ENCODE data around the gene KCTD4.
"Not testable (repeated sequence)": the region's sequence is repeated elsewhere in the genome, so short reads cannot be mapped to it uniquely, and the experiment has no call there.

DNA sequence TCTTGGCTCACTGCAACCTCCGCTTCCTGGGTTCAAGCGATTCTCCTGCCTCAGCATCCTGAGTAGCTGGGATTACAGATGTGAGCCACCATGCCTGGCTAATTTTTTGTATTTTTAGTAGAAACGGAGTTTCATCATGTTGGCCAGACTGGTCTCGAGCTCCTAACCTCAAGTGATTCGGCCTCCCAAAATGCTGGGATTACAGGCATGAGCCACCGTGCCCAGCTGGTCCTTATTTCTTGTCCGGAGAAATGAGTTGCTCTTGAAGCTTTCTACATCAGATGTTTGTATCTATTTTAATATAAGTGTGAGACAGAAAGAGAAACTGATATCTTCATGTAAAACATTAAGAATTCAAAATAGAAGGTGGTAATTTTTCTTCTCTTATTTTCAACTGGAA is 43.9 kb upstream of the KCTD4 start:
- TF ChIP-seq, protein P1, sequence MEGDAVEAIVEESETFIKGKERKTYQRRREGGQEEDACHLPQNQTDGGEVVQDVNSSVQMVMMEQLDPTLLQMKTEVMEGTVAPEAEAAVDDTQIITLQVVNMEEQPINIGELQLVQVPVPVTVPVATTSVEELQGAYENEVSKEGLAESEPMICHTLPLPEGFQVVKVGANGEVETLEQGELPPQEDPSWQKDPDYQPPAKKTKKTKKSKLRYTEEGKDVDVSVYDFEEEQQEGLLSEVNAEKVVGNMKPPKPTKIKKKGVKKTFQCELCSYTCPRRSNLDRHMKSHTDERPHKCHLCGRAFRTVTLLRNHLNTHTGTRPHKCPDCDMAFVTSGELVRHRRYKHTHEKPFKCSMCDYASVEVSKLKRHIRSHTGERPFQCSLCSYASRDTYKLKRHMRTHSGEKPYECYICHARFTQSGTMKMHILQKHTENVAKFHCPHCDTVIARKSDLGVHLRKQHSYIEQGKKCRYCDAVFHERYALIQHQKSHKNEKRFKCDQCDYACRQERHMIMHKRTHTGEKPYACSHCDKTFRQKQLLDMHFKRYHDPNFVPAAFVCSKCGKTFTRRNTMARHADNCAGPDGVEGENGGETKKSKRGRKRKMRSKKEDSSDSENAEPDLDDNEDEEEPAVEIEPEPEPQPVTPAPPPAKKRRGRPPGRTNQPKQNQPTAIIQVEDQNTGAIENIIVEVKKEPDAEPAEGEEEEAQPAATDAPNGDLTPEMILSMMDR (IDR thresholded peaks at IDR 0.05; ENCODE audit: low read depth, low read length), result not testable (repeated sequence)
- not testable (repeated sequence) for TF ChIP-seq EZH2phosphoT487 (IDR thresholded peaks at IDR 0.05; ENCODE audit: low read depth)

All from OCI-LY3 (cell line).